Stimulated activated CD4-positive, alpha-beta T cell treated with anti-CD3 and anti-CD28 coated beads, Interleukin-15, amount 100 ng/mL, for 24 hours (primary cell): ENCODE data around the gene AKAP9.
"Not testable (repeated sequence)": the region's sequence is repeated elsewhere in the genome, so short reads cannot be mapped to it uniquely, and the experiment has no call there.

ENCODE experiments used
- DNase-seq: peaks from one replicate; pipeline ENCODE4 v3.0.0-alpha.2; 2020

Gene AKAP9

DNA sequence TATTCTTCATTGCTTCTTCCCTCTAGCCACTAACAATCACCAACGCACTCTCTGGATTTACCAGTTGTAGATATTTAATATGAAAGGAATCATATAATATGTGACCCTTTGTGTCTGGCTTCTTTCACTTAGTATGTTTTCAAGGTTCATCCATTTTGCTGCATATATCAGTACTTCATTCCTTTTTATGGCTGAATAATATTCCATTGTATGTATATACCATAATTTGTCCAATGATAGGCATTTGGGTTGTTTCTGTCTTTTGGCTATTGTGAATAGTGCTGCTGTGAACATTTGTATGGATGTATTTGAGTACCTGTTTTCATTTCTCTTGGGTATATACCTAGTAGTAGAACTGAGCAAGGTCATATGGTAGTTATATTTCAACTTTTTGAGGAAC, 7.3 kb downstream of the AKAP9 start:
- no peak for DNase-seq

DNA sequence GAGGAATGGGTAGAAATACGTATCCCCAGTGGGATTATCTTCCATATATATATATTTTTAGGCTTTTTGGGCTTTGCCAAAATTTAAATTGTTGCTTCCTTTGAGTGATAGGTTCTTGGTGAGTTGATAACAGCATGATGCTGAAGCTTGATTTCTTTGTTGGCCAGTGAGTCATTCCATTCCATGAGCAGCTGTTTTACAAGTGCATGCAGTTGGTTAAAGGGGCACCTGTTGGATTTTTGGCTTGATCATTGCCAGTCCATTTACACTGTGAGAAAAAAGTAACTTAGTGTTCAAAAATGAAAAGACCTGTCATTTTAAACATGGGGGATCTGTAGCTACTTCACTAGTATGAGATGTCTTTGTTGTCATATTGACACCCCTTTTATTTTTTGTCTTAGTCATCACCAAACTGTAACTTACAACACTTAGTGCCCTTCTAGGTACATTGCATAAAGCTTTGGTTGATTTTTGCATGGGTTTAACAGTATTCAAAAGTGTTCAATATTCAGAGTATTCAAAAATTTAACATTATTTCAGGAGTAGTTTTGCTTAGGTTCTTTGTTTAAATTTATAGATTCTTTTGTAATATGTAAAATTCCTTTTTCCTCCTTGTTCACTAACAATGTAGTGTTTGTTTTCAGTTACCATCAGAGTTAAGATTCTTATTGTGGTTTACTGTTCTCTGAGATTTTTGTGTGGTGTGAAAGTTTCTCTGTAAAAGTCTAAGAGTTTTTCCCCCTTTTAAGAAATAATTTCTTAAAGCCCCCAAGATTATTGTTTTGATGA, 8.8 kb downstream of the AKAP9 start:
- no peak for DNase-seq

DNA sequence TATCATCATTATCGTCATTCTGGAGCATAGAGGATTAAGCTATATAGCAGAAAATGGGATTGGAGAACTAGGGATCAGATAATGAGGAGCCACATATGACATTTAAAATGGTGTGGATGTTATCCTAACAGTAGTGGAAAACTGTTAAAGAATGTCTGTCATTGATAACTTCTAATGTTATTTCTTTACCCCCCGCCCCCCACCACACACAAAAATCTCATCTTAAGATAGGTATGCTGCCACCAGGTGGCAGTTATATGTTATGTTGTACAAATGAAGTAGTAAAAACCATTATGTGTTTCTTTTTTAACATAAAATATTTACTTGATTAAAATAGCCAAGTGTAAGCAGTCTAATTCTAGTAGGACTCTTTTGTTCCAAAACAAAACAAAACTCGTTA, 13.0 kb downstream of the AKAP9 start:
- no peak for DNase-seq

DNA sequence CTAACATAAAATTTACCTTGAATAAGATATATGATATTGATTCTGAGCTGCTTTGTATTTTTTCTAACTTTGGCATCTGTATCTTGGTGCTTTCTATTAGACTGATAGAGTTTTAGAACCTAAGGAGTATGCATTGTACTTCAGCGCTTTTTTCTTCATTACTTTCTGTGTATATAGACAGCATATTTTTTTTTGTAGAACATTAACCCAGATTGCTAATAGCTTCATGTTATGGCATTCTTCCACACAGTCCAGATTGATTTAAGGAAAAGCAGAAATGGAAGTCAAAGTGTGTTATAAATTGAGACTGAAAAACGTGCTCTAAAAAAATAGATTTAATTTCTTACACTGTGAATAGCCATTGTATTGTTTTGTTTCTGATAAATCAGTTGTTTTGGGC, 15.8 kb downstream of the AKAP9 start:
- DNase-seq = not testable (repeated sequence)

DNA sequence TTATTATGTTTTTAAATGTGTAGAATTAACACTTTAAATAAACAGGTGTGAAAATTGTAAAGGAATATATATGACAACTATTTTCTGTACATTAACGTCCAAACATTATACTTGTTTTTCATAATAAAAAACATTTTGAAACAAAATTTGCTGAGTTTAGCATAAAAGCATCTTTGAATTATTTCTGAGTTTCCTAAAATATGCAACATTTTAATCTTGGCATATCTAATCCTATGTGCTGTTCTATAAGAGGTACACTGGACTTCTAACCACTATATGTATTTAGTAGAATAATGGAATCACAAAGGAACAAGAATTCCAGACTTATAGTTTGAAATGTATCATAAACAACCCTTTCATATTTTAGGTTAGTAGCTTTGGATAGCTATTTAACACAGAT, 16.6 kb downstream of the AKAP9 start:
- DNase-seq = no peak

- no peak for DNase-seq
These were observed 17.2 kb downstream of the AKAP9 start for GRCh38 chr7:91957823-91958222.

DNA sequence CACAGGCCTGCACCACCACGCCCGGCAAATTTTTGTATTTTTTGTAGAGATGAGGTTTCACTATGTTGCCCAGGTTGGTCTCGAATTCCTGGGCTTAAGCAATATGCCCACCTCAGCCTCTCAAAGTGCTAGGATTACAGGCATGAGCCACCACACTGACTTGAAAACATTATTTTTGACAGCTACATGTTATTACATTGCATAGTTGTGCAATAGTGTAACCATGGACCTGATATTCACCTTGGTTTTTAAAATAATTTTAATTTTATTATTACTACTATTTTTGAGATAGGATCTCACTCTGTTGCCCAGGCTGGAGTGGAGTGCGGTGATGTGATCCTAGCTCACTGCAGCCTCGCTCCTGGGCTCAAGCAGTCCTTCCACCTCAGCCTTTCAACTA, 18.4 kb downstream of the AKAP9 start:
- no peak for DNase-seq

DNA sequence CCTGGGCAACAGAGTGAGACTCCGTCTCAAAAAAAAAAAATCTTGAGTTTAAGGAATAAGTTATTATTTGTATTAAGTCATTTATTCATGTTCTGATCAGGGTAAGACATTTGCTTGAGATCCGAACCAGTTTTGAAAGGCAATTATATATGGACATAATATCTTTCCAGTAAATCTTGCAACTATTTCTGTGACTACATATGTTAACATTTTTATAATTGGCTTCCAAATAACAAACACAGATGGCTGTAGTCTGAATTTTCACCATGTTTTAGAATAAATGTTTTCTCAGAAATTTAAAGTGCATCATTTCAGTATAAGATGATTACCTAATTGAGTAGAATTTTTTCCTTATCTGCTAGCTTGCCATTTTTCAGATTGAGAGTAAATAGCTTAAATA, 21.2 kb downstream of the AKAP9 start:
- DNase-seq = no peak

DNA sequence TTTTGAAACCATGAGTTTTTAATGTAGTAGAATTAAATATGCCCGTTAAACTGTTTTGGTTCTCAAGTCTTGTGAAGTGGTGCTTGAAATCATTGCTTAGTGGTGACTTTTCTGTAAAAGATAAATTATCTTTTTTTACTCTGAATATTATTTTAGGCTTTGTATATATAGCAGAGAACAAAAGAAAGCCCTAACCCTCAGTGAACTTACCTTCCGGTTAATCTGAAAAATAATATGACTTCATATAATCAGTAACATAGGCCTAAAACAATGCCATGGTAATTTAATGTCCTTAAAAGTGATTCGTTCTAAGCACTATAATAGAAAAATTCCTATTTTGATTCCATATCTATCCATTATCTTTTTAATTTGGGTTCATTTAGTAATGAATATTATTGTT, 21.8 kb downstream of the AKAP9 start:
- no peak for DNase-seq

- not testable (repeated sequence) for DNase-seq
These were observed 26.9 kb downstream of the AKAP9 start for GRCh38 chr7:91967513-91967912.

GRCh38 chr7:91973639-91974038, 33.0 kb downstream of the AKAP9 start:
- DNase-seq = no peak

DNA sequence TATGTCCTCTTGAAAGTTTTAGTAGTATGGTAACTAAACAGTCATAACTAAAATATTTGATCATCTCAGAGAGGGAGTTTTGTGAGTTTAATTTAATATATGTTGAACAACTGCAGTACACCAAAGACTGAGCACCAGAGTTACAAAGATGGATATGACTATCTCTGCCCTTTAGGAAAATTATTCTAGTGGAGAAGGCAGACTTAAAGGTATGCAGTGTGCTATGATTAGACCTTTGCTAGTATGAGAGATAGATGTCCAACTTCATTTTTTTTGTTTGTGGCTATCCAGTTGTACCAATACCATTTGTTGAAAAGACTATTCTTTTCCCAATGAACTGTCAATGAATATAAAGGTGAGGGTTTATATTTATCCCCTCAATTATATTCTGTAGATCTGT, 33.4 kb downstream of the AKAP9 start:
- DNase-seq = no peak

- DNase-seq = no peak
These were observed 36.1 kb downstream of the AKAP9 start for GRCh38 chr7:91976743-91977142.

GRCh38 chr7:91979590-91979989, 38.9 kb downstream of the AKAP9 start:
- no peak for DNase-seq

- not testable (repeated sequence) for DNase-seq
These were observed 41.7 kb downstream of the AKAP9 start for GRCh38 chr7:91982352-91982751.

- DNase-seq = no peak
These were observed 47.6 kb downstream of the AKAP9 start for GRCh38 chr7:91988213-91988612.

GRCh38 chr7:91993976-91994375, 53.3 kb downstream of the AKAP9 start:
- DNase-seq = no peak

DNA sequence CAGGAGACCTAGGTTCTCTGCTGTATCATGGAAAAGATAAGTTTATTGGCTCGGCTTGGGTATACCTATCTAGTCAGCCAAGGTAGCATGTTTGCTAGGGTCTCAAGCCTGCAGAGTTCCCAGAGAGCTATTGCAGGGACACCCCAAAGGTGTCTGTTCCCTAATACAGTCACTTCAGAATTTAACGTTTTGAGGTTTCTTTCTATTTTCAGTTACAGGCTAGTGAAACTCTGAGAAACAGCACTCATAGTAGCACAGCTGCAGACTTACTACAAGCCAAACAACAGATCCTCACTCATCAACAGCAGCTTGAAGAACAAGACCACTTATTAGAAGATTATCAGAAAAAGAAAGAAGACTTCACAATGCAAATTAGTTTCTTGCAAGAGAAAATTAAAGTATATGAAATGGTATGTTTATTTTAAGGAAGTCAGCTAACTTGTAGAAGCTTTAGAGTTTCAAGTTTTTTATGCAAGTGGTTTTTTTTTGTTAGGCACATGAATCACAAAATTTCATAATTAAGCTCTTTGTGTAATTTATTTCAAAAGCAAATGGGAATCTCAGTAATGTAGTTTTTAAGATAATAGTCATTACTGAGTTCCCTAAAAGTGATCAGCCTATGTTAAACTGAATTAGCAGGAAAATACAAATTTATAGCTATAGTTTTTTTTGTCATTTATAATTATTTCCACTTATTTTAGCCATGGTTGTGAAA, 54.9 kb downstream of the AKAP9 start:
- DNase-seq = no peak

GRCh38 chr7:91999631-92000565, 59.2 kb downstream of the AKAP9 start:
- DNase-seq = no peak

GRCh38 chr7:92002720-92003119, 62.1 kb downstream of the AKAP9 start:
- DNase-seq = no peak

DNA sequence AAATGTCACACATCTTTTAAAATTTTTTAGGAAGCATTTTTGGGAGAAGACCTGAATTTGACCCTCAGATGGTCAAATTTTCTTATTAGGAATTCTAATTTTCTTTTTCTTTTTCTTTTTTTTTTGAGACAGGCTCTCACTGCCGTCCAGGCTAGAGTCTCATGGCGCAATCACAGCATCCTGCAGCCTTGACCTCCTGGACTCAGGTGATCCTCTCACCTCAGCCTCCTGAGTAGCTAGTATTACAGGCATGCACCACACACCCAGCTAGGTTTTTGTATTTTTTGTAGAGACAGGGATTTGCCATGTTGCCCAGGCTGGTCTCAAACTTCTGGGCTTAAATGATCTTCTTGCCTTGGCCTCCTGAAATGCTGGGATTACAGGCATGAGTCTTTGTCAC, 65.4 kb downstream of the AKAP9 start:
- no peak for DNase-seq

DNA sequence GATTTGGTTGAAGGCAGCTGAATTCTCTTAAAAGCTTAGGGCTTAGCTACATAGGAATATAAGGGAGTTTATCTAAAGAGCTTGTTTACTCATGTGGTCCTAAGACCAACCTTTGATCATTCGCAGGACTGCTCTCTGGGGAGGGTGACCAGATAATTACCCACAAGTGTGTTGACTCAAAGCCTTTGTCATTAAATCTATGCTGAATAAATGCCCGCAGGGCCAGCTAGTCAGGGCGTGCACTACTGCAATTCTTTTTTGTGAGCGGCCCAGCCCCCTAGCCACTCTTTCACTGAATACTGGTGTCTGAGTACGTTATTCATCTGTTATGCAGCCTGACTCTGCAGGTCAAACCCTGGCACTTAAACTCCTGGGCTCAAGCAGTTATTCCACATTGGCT, 69.6 kb downstream of the AKAP9 start:
- DNase-seq = no peak

DNA sequence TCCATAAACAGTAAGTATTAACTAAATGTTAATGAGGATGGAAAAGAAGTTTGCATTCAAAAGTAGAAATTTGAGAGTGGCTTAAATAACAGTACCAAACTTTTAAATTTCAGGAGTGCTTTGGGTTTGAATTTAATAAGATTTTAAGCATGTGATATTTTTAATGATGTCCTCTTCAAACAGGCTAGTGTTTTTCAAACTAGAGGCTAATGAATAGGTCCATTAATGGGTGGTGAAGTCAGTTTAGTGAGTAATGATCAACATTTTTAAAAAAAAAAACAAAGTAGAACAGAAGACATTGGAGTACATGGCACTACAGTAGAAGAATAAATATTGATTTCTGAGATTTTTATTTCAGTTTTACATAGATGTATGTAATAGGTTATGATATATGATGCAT, 72.9 kb downstream of the AKAP9 start:
- DNase-seq = no peak

- no peak for DNase-seq
These were observed 80.0 kb downstream of the AKAP9 start for GRCh38 chr7:92020636-92021035.
